ENCODE measurements around the gene TLNRD1.

The TLNRD1 gene

GRCh38 chr15:81029414-81030300, 28.9 kb downstream of the TLNRD1 start:
- DNase-seq, result no peak

DNA sequence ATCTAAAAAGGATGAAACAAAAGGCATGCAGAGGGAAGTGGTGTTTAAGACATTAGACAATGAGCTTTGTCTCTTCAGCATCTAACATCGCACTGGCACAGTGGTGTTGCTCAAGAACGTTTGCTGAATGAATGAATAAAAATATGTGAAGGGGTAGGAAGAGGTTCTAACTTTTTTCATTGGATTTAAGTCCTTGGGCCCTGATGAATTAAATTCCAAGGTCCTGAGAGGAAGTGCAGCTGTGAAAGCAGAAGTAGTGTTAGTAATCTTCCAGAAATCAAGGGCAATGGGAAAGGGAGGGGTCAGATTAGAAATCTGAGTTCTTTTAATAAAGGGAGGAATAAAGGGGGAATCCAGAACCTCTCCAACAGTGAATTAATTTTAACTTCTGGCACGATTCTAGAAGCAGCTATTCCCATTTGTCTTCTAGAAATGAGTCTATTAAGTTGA, 29.6 kb downstream of the TLNRD1 start:
- no peak for DNase-seq

DNA sequence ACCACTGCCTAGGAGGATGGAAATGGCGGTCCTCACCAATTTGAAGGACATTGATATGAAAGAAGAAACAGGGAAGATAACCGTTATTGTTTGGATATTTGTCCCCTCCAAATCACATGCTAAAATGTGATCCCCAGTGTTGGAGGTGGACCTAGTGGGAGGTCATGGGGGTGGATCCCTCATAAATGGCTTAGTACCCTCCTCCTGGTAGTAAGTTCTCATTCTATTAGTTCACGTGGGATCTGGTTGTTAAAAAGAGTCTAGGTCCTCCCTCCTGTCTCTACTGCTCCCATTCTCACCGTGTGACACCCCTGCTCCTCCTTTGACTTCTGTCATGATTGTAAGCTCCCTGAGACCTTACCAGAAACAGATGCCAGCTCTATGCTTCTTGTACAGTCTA, 30.5 kb downstream of the TLNRD1 start:
- DNase-seq, result no peak

GRCh38 chr15:81032355-81032754, 31.6 kb downstream of the TLNRD1 start:
- DNase-seq, result no peak

DNA sequence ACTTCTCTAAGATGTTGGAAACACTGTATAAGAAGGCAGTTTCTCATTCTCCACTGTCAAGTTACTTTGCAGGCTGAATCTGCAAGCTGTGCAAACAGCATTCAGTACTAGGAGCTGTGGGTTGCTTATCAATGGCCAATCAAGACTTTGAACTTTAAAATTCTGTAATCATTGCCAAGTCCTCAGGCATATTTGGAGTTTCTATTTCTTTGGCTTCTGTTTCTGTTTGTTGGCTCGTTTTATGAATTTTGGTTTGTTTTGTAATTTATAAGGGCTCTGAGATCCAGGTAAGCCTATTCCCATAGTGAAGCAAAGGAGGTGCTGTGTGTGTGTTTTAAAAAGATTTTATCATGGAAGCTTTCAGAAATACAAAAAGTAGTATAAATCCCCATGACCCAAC, 32.1 kb downstream of the TLNRD1 start:
- no peak for DNase-seq

GRCh38 chr15:81033508-81033907, 32.8 kb downstream of the TLNRD1 start:
- no peak for DNase-seq

DNA sequence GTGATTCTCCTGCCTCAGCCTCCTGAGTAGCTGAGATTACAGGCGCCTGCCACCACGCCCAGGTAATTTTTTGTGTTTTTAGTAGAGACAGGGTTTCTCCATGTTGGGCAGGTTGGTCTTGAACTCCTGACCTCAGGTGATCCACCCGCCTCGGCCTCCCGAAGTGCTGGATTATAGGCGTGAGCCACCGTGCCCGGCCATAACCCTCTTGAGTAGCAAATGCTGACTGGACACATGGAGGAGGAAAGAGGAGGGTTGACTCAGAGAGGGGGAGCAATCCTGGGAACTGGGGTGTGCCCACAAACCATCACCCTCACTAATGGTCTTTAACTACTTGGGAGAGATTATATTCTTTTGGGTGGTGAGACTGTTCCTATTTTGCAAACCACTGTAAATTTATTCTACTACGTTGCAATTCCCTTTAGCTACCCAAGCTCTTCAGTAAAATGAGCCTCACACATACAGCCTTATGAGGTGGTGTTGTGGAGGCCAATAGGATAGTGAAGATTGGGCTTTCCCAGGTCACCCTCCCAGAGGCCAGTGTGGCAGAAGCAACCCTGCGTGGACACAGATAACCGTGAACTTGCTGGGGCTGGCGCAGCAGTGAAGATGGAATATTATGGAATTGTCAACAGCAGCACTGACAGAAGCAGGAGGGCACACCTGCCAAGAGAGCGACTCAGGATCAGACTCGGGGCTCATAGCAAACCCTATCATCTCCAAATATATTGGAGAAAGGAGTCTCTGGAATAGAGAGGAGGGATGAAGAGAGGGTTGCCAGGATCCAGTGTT, 37.4 kb downstream of the TLNRD1 start:
- DNase-seq, result no peak

- no peak for DNase-seq
Observed at GRCh38 chr15:81038975-81039607, 38.4 kb downstream of the TLNRD1 start.

GRCh38 chr15:81040757-81041156, 40.0 kb downstream of the TLNRD1 start:
- DNase-seq, result no peak

DNA sequence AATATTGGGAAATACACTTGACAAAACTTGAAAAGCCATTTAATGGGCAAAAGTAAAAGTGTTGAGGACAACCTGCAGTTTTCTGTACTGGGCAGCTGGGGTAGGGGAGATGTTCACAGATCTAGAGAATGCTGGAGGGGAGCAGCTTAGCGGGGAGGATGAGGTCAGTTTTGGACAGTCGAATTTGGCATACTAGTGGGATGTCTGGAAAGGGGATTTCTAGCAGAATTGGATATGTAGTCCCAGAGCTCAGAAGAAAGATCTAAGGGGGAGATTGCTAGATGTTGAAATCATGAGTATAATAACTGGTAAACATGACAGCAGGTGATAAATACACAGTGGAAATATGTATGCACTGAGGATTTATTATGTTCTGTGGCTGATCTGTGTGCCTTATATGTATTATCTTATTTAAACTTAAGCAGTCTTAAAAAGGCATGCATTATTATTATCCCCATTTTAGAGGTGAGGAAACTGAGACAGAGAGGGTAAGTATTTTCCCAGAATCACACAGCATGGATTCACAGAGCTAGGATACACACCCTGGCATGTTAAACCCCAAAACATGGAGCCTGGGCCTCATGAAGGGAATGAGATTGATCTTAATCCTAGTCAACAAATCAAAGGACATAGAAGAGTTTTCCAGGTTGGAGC, 42.7 kb downstream of the TLNRD1 start:
- no peak for DNase-seq

- no peak for DNase-seq
Observed at GRCh38 chr15:81043935-81044575, 43.3 kb downstream of the TLNRD1 start.

GRCh38 chr15:81046290-81046689, 45.6 kb downstream of the TLNRD1 start:
- DNase-seq, result no peak

- no peak for DNase-seq
Observed at GRCh38 chr15:81047928-81048327, 47.2 kb downstream of the TLNRD1 start.

DNA sequence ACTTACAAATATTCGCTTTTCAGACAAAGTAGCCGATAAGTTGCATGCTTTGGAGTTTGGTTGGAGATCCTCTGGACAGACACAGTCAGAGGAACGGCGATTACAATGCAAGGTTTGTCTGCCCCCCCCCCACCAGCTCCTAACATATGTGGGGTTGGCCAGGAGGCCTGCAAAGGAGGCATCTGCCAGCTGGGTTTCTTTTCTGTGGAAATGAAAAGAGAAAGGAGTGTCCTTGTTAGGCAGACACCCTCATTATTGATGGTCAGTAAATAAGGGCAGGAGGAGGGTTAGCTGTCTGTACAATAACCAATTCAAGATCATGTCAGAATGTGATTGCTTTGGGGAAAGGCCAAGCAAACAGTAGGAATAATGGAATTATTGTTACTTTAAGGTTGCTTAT, 49.1 kb downstream of the TLNRD1 start:
- no peak for DNase-seq

DNA sequence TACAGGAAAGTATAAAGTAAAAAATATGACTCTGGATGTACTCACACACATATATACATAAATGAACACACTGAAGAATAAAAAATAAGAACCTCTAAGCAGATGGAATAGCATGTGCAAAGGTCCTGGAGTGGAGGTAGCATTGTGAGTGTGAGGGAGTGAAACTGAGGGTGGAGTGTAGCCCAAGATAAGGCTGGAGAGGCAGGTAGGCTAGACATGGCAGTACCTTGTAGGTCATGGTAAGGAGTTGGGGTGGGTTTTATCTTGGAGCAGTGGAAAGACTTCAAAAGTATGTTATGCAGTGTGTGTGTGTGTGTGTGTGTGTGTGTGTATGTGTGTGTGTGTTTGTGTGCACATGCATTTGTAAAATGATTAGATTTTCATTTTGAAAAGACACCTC, 49.5 kb downstream of the TLNRD1 start:
- DNase-seq, result no peak

DNA sequence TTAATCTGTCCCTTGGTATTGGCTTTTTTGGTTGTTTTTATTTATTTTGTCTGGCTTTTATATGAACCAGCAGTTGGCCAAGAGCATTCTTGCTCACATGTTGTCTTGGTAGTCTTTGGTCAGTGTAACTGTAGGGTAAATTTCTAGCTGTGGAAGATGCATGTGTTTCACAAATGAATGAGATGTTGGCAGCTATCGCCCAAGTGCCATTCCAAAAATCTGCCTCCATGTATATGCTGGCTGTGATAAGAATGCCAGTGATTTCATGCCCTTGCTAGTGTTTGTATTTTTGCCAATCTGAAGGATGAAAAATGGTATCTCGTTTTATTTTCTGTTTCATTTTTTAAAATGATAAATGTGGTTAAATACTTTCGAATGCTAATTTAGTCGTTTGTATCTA, 50.1 kb downstream of the TLNRD1 start:
- no peak for DNase-seq

- no peak for DNase-seq
Observed at GRCh38 chr15:81052046-81052445, 51.3 kb downstream of the TLNRD1 start.

- no peak for DNase-seq
Observed at GRCh38 chr15:81053621-81054020, 52.9 kb downstream of the TLNRD1 start.

DNA sequence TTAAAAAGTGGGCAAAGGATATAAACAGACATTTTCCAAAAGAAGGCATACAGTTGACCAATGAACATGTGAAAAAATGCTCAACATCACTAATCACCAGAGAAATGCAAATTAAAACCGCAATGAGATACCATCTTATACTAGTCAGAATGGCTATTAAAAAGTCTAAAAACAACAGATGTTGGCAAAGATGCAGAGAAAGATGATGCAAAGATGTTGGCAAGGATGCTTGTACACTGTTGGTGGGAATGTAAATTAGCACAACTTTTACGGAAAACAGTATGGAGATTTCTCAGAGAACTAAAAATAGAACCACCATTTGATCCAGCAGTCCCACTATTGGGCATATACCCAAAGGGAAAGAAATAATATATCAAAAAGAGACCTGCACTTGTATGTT, 53.5 kb downstream of the TLNRD1 start:
- DNase-seq, result no peak

All from activated CD4-positive, alpha-beta T cell treated with anti-CD3 and anti-CD28 coated beads for 4 hours (primary cell).